PFSK-1 (cell line): ENCODE results near the gene ADCY2.

ENCODE experiments used
- FOXP2 ChIP-seq: optimal IDR thresholded peaks from 2 replicates; pipeline ENCODE3; 2011; ENCODE audit warnings: borderline replicate concordance, control low read depth, inconsistent platforms; ENCODE audit not compliant: insufficient read depth; ENCODE audit errors: extremely low read length, extremely low read depth
- POLR2AphosphoS5 ChIP-seq: IDR thresholded peaks from 2 replicates; pipeline ENCODE4 v1.6.1; 2012; ENCODE audit warnings: low read depth, mild to moderate bottlenecking, control low read depth, low read length, moderate library complexity
- REST ChIP-seq, 2 experiments: IDR thresholded peaks; 2 replicates each; pipeline versions ENCODE4 v1.6.1 to v1.8.0; 2011 to 2012; ENCODE audit warnings: low read depth in 2 of 2, low read length in 2 of 2, control low read depth in 1 of 2, inconsistent platforms in 1 of 2, mild to moderate bottlenecking in 1 of 2, moderate library complexity in 1 of 2; ENCODE audit not compliant: insufficient read depth in 1 of 2
- SIN3A ChIP-seq: IDR thresholded peaks from 2 replicates; pipeline ENCODE4 v1.6.1; 2012; ENCODE audit warnings: mild to moderate bottlenecking, low read length, moderate library complexity, borderline replicate concordance; ENCODE audit not compliant: insufficient read depth
- TAF1 ChIP-seq: IDR thresholded peaks from 2 replicates; pipeline ENCODE4 v1.6.1; 2012; ENCODE audit warnings: low read length, control low read depth, borderline replicate concordance; ENCODE audit not compliant: insufficient read depth

ADCY2 gene

GRCh38 chr5:7871653-7872052 lies 475.7 kb downstream of the ADCY2 start:
- TF ChIP-seq FOXP2 (no peak), REST (IDR thresholded peaks at IDR 0.05; ENCODE audit: insufficient read depth in 1 of 2, low read depth in 2 of 2, low read length in 2 of 2) (no peak), SIN3A (no peak), TAF1 (no peak), POLR2AphosphoS5 (no peak)

- TF ChIP-seq TAF1 = no peak
- TF ChIP-seq FOXP2 = no peak
- TF ChIP-seq REST (IDR thresholded peaks at IDR 0.05; ENCODE audit: insufficient read depth in 1 of 2, low read depth in 2 of 2, low read length in 2 of 2) = no peak
- no peak for TF ChIP-seq SIN3A
- TF ChIP-seq POLR2AphosphoS5 = no peak
These were observed 476.7 kb downstream of the ADCY2 start for GRCh38 chr5:7872517-7873130.

GRCh38 chr5:7873216-7873615 lies 477.3 kb downstream of the ADCY2 start:
- TF ChIP-seq REST (IDR thresholded peaks at IDR 0.05; ENCODE audit: insufficient read depth in 1 of 2, low read depth in 2 of 2, low read length in 2 of 2) (no peak), FOXP2 (no peak), SIN3A (no peak), TAF1 (no peak), POLR2AphosphoS5 (no peak)

- TF ChIP-seq SIN3A (no peak), FOXP2 (no peak), REST (IDR thresholded peaks at IDR 0.05; ENCODE audit: insufficient read depth in 1 of 2, low read depth in 2 of 2, low read length in 2 of 2) (no peak), TAF1 (no peak), POLR2AphosphoS5 (no peak)
These were observed 478.7 kb downstream of the ADCY2 start for GRCh38 chr5:7874639-7875038.

- no peak for TF ChIP-seq TAF1
- no peak for TF ChIP-seq SIN3A
- TF ChIP-seq POLR2AphosphoS5 = no peak
- no peak for TF ChIP-seq REST (IDR thresholded peaks at IDR 0.05; ENCODE audit: insufficient read depth in 1 of 2, low read depth in 2 of 2, low read length in 2 of 2)
- no peak for TF ChIP-seq FOXP2
These were observed 479.2 kb downstream of the ADCY2 start for GRCh38 chr5:7875151-7875550.
